ENCODE results near the gene MBL2.

GRCh38 chr10:52757773-52758172 lies 14.8 kb downstream of the MBL2 start:
- TF ChIP-seq POLR2A (IDR thresholded peaks at IDR 0.05; ENCODE audit: low read depth, low read length) (no peak), POLR2AphosphoS5 (IDR thresholded peaks at IDR 0.05; ENCODE audit: low read depth, low read length) (no peak)

All from GM12891 (cell line).